ACHN (cell line): ENCODE measurements around the gene RLN3.
"Not testable (repeated sequence)": the region's sequence is repeated elsewhere in the genome, so short reads cannot be mapped to it uniquely, and the experiment has no call there.

Experiments
- DNase-seq: peaks from one replicate; pipeline ENCODE4 v3.0.0-alpha.2; 2015
- in situ Hi-C: cut with HindIII; loops from 2 replicates; pipeline ENCODE4 v1.10.0; 2017; ENCODE audit warnings: low sequenced_read_pairs, low pct_ligation_motif_present, low pct_unique_long_range_greater_than_20kb

The RLN3 gene

GRCh38 chr19:14042659-14043608 lies 15.0 kb downstream of the RLN3 start:
- peak; percentile 59 for DNase-seq
- in situ Hi-C loops, result not testable (repeated sequence)

- in situ Hi-C loops, result not testable (repeated sequence)
These were observed 19.9 kb downstream of the RLN3 start for GRCh38 chr19:14047866-14048265.

GRCh38 chr19:14048443-14049153 lies 20.6 kb downstream of the RLN3 start:
- in situ Hi-C loops, result no loop called here
- peak; percentile 42 for DNase-seq

More at GRCh38 chr19:14047866-14048265, 19.9 kb downstream of the RLN3 start:
- DNase-seq, result not testable (repeated sequence)

GRCh38 chr19:14050512-14050911 lies 22.6 kb downstream of the RLN3 start:
- no peak for DNase-seq
- in situ Hi-C loops, result no loop called here

- in situ Hi-C loops, DNase-seq: not testable (repeated sequence)
These were observed 23.0 kb downstream of the RLN3 start for GRCh38 chr19:14050961-14051360.

- no peak for DNase-seq
- in situ Hi-C loops, result no loop called here
These were observed 24.0 kb downstream of the RLN3 start for GRCh38 chr19:14051980-14052379.

GRCh38 chr19:14052470-14052869 lies 24.5 kb downstream of the RLN3 start:
- no peak for DNase-seq
- in situ Hi-C loops, result no loop called here

GRCh38 chr19:14053032-14053431 lies 25.1 kb downstream of the RLN3 start:
- in situ Hi-C loops, result no loop called here

GRCh38 chr19:14053500-14053899 lies 25.6 kb downstream of the RLN3 start:
- in situ Hi-C loops, result no loop called here
- DNase-seq, result no peak

More at GRCh38 chr19:14053032-14053431, 25.1 kb downstream of the RLN3 start:
- DNase-seq, result no peak

GRCh38 chr19:14054099-14054498 lies 26.2 kb downstream of the RLN3 start:
- in situ Hi-C loops, result no loop called here
- no peak for DNase-seq

- no peak for DNase-seq
- in situ Hi-C loops, result no loop called here
These were observed 26.8 kb downstream of the RLN3 start for GRCh38 chr19:14054721-14055120.

GRCh38 chr19:14055396-14055795 lies 27.4 kb downstream of the RLN3 start:
- in situ Hi-C loops, result no loop called here
- DNase-seq, result no peak

- in situ Hi-C loops, result no loop called here
- no peak for DNase-seq
These were observed 28.2 kb downstream of the RLN3 start for GRCh38 chr19:14056069-14056666.

GRCh38 chr19:14056741-14057356 lies 28.9 kb downstream of the RLN3 start:
- no peak for DNase-seq
- in situ Hi-C loops, result no loop called here

- in situ Hi-C loops, result no loop called here
- no peak for DNase-seq
These were observed 30.5 kb downstream of the RLN3 start for GRCh38 chr19:14058182-14059092.

- in situ Hi-C loops, result no loop called here
- DNase-seq, result no peak
These were observed 31.1 kb downstream of the RLN3 start for GRCh38 chr19:14059093-14059480.

- in situ Hi-C loops, result no loop called here
- no peak for DNase-seq
These were observed 31.8 kb downstream of the RLN3 start for GRCh38 chr19:14059652-14060155.
